HL-60/S4 (cell line): ENCODE measurements around the gene NCOA6.

Experiments
- in situ Hi-C: fragments of 300-500 bp; cut with MboI; formaldehyde crosslinking; loops from 2 replicates; pipeline ENCODE4 v1.14.3; 2022; ENCODE audit warnings: low sequenced_read_pairs

Gene NCOA6

GRCh38 chr20:34669094-34669493 lies 156.4 kb downstream of the NCOA6 start:
- in situ Hi-C loops, result no loop called here
